ENCODE data around the gene HS6ST1. TPM values are rescaled to one million over a fixed set of nuclear protein-coding genes. Genes with fewer than 3 reads are reported as not detected.

The HS6ST1 gene
- total RNA-seq, 6 experiments from 2014 or later: 18.5 to 27.2 (median 24.3) TPM

DNA sequence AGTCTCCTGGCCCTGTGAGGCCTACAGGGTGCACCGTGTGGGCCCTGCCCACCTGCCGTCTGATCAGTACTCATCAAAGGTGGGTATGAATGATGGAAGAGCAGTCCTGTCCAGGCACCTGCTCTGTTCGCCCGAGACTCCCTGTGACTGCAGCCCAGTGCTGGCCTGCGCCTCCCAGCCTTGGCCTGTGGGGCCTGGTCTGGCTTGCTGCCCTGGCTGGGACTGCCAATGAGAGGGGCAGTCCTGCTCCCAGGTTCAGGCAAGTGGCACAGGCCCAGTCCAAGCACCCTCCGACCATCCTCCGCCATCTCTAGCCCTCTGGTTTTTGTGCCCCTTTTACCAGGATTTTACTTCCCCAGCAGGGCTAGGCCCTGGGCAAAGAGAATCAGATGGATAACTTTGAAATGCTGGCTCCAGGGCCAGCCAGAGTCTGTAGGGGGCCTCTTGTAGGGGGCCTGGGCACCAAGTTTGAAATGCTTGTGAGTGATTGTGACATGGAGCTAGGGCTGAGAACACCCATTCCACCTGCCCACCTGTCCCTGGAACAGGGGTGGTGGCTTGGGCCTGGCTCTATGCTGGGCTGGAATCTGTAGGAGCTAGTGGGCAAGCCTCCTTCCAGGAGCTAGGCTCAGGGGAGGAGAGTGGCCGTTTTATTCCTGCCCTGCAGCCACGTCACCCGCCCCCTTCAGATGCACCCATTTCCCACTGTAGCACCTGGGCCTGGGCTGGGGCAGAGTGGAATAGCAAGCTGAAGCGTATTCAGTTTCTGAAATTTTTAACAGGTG lies 8.7 kb upstream of the HS6ST1 start:
- no peak overlapping the region for H3K4me3 Mint-ChIP-seq
- peaks cover 12% of the 10 kb centered on the region for H3K9me3 Mint-ChIP-seq
- H3K36me3 Mint-ChIP-seq (ENCODE audit: low read depth): peaks cover 12% of the 10 kb centered on the region
- no peak overlapping the region for H3K27ac Mint-ChIP-seq
- H3K27me3 Mint-ChIP-seq (ENCODE audit: insufficient read depth): peaks cover 4% of the 10 kb centered on the region
- H3K4me1 Mint-ChIP-seq (ENCODE audit: low read depth): peaks cover 8% of the 10 kb centered on the region; the same call in 1 of the 2 replicates
- TF ChIP-seq, protein P1, sequence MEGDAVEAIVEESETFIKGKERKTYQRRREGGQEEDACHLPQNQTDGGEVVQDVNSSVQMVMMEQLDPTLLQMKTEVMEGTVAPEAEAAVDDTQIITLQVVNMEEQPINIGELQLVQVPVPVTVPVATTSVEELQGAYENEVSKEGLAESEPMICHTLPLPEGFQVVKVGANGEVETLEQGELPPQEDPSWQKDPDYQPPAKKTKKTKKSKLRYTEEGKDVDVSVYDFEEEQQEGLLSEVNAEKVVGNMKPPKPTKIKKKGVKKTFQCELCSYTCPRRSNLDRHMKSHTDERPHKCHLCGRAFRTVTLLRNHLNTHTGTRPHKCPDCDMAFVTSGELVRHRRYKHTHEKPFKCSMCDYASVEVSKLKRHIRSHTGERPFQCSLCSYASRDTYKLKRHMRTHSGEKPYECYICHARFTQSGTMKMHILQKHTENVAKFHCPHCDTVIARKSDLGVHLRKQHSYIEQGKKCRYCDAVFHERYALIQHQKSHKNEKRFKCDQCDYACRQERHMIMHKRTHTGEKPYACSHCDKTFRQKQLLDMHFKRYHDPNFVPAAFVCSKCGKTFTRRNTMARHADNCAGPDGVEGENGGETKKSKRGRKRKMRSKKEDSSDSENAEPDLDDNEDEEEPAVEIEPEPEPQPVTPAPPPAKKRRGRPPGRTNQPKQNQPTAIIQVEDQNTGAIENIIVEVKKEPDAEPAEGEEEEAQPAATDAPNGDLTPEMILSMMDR (IDR thresholded peaks at IDR 0.05): no peak
- no peak for DNase-seq

DNA sequence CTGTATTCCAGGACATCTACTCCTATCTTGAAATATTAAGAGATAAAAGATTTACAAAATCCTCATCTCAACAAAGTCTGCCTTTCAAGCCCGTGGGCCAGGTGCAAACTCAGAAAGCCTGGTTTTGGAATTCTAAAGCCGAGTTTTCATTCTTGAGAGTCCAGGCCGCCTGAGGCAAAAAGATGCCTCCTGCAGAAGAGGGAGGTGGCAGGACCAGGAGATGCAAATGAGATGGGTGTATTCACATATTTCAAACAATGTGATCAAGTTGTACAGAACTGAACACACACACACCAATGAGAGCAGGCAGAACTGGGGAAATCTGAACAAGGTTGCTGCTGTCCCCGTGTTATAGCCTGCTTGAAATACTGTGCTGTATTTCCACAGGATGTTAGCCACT lies 7.7 kb upstream of the HS6ST1 start:
- peaks cover 2% of the 10 kb centered on the region for H3K9me3 Mint-ChIP-seq
- H3K4me1 Mint-ChIP-seq (ENCODE audit: low read depth): peaks cover 12% of the 10 kb centered on the region
- H3K27me3 Mint-ChIP-seq (ENCODE audit: insufficient read depth): peaks cover 4% of the 10 kb centered on the region
- H3K27ac Mint-ChIP-seq: no peak overlapping the region
- H3K4me3 Mint-ChIP-seq: no peak overlapping the region
- H3K36me3 Mint-ChIP-seq (ENCODE audit: low read depth): peaks cover 1% of the 10 kb centered on the region; the same call in 1 of the 2 replicates
- DNase-seq: no peak
- TF ChIP-seq, protein P1 (IDR thresholded peaks at IDR 0.05): no peak

DNA sequence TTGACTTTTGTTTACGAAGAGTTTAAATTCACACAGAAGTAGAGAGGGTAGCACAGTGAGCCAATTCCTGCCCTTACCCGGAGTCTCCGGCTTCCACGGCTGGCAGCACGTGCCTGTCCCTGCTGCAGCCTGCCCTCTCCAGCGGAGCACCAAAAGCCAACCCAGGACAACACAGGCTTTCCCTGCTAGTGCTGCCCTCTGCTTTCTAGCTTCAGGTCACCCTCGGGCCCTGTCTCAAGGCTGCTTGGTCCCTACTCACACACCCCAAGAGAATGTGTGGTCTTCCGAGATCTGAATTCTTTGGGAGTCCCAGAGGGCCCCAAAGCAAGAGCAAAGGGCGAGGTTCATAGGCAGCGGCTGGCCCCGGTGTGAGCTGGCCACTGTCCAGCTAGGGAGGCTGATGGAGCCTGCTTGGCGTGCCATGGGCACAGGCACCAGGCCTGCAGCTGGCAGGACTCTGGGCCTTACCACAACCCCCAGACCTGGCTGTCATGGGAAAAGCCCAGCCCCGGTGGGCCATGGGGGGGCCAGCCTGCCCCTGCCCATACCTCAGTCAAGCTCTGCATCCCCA lies 7.0 kb upstream of the HS6ST1 start:
- TF ChIP-seq, protein P1 (IDR thresholded peaks at IDR 0.05): no peak

DNA sequence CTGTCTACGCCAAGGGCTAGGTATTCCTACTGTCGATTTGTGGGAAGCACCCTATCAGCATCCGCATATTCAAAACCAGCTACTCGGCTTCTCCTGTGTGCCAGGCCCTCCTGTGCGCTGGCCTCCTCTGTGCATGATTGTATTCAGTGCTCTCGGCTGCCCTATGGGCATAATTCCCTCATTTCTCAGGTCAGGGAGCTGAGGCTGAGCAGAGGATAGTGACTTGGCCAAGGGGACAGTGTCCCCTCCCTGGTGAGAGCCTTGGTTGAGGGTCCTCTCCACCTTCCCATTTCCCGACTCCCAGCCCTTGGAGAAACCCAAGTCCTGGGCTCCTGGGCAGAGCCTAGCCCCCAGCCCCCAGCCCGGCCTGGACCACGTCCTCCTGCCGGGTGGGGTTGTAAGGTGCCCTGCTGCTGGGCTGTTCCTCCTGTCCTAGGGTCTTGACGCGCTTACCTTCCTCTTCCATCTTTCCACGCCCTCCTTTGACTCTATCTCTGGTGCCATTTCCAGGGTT lies 6.3 kb upstream of the HS6ST1 start:
- Mint-ChIP-seq H3K27me3 (ENCODE audit: insufficient read depth) (peaks cover 3% of the 10 kb centered on the region), H3K36me3 (ENCODE audit: low read depth) (no peaks in the 10 kb centered on the region), H3K4me3 (no peak overlapping the region), H3K9me3 (no peaks in the 10 kb centered on the region), H3K4me1 (ENCODE audit: low read depth) (peaks cover 14% of the 10 kb centered on the region), H3K27ac (no peak overlapping the region)
- no peak for DNase-seq
- TF ChIP-seq, protein P1 (IDR thresholded peaks at IDR 0.05): no peak

More for the DNA sequence above, 7.0 kb upstream of the HS6ST1 start:
- Mint-ChIP-seq H3K27ac (no peak overlapping the region), H3K27me3 (ENCODE audit: insufficient read depth) (peaks cover 4% of the 10 kb centered on the region), H3K9me3 (no peaks in the 10 kb centered on the region), H3K4me3 (no peak overlapping the region), H3K4me1 (ENCODE audit: low read depth) (peaks cover 15% of the 10 kb centered on the region), H3K36me3 (ENCODE audit: low read depth) (no peaks in the 10 kb centered on the region)
- no peak for DNase-seq

DNA sequence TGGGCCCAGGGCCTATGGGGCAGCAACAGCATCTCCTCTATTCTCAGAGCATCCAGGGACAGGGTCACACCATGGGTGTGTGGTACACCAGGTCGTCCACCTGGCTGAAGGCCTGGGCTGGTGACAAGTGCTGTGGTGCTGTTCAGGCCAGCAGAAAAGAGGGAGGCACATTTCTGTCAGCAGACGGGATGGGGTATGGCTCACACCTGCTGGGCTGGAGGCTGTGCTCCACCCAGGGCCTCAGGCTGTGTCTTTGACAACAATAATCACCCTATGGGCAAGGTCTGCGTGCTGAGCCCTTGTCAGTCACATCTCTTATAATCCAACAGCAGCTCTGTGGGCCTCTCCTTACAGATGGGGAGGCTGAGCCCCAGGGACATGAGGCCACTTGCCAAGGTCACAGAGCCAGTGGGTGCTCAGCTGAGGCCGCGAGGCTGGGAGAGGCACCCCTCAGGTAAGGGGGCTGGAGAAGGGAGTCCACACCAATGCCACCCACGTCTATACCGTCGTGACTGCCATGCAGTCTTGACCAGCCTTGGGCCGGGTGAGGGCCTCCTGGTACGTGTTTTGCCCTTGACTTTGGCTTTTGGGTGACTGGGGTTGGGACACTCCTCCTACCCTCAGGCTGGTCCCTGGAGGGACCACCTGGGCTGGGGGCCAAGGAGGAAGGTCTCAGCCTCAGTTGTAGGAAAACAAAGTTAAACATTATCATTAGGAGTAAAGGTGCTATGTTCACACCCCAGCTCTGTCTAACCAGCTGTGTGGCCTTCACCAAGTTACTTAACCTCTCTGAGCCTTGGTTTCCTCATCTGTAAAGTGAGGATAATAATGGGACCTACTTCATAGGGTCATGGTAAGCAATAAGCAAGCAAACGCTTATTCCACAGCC lies 5.6 kb upstream of the HS6ST1 start:
- no peak overlapping the region for H3K4me3 Mint-ChIP-seq
- no peak overlapping the region for H3K27ac Mint-ChIP-seq
- no peaks in the 10 kb centered on the region for H3K9me3 Mint-ChIP-seq
- H3K36me3 Mint-ChIP-seq (ENCODE audit: low read depth): no peaks in the 10 kb centered on the region
- no peaks in the 10 kb centered on the region for H3K27me3 Mint-ChIP-seq (ENCODE audit: insufficient read depth)
- H3K4me1 Mint-ChIP-seq (ENCODE audit: low read depth): peaks cover 8% of the 10 kb centered on the region
- DNase-seq: no peak
- TF ChIP-seq, protein P1 (IDR thresholded peaks at IDR 0.05): no peak
